IMR-90 (cell line): ENCODE measurements around the gene C22orf42.
A peak's percentile ranks its signal among the peaks of the same experiment; 100 is the strongest.
"Not testable (repeated sequence)": the region's sequence is repeated elsewhere in the genome, so short reads cannot be mapped to it uniquely, and the experiment has no call there.

Source experiments
- BHLHE40 ChIP-seq: fragments of 150-350 bp; IDR thresholded peaks from 2 replicates; pipeline ENCODE4 v1.6.1; 2016; ENCODE audit warnings: mild to moderate bottlenecking, low read depth, low read length
- CEBPB ChIP-seq: IDR thresholded peaks from 2 replicates; pipeline ENCODE4 v1.6.1; 2012; ENCODE audit warnings: low read depth, low read length, improper control_type of control experiment
- CTCF ChIP-seq: conservative IDR thresholded peaks from 2 replicates; pipeline ENCODE4 v1.5.1; 2012; ENCODE audit warnings: mild to moderate bottlenecking, low read depth, low read length, improper control_type of control experiment
- FOS ChIP-seq: fragments of 150-350 bp; IDR thresholded peaks from 2 replicates; pipeline ENCODE4 v1.6.1; 2016; ENCODE audit warnings: low read depth, low read length
- MAFK ChIP-seq: IDR thresholded peaks from 2 replicates; pipeline ENCODE4 v1.6.1; 2012; ENCODE audit warnings: low read depth, low read length, improper control_type of control experiment
- MXI1 ChIP-seq: IDR thresholded peaks from 2 replicates; pipeline ENCODE4 v1.6.1; 2012; ENCODE audit warnings: low read depth, mild to moderate bottlenecking, low read length, moderate library complexity, borderline replicate concordance
- NFE2L2 ChIP-seq: fragments of 150-350 bp; IDR thresholded peaks from 2 replicates; pipeline ENCODE4 v1.6.1; 2016; ENCODE audit warnings: low read depth, mild to moderate bottlenecking, low read length
- POLR2A ChIP-seq: IDR thresholded peaks from 2 replicates; pipeline ENCODE4 v1.6.1; 2012; ENCODE audit warnings: mild to moderate bottlenecking, low read depth, low read length
- RAD21 ChIP-seq: IDR thresholded peaks from 2 replicates; pipeline ENCODE4 v1.6.1; 2012; ENCODE audit warnings: low read length, improper control_type of control experiment
- RCOR1 ChIP-seq: IDR thresholded peaks from 2 replicates; pipeline ENCODE4 v1.6.1; 2012; ENCODE audit warnings: mild to moderate bottlenecking, low read length, improper control_type of control experiment; ENCODE audit not compliant: insufficient replicate concordance
- RFX5 ChIP-seq: IDR thresholded peaks from 2 replicates; pipeline ENCODE4 v1.8.0; 2012; ENCODE audit warnings: low read depth, mild to moderate bottlenecking, low read length, moderate library complexity
- SMC3 ChIP-seq: fragments of 150-350 bp; IDR thresholded peaks from 2 replicates; pipeline ENCODE4 v1.6.1; 2016; ENCODE audit warnings: low read depth, mild to moderate bottlenecking, antibody characterized with exemption, low read length, moderate library complexity
- TF ChIP-seq, protein P1 (sequence below): fragments of 150-350 bp; IDR thresholded peaks from 2 replicates; pipeline ENCODE4 v1.6.1; 2016; ENCODE audit warnings: low read depth, mild to moderate bottlenecking, low read length, moderate library complexity, borderline replicate concordance
- TF ChIP-seq, protein P2 (sequence below): fragments of 150-350 bp; IDR thresholded peaks from 2 replicates; pipeline ENCODE4 v1.6.1; 2017; ENCODE audit warnings: mild to moderate bottlenecking, antibody characterized with exemption, low read length, low read depth

DNA sequence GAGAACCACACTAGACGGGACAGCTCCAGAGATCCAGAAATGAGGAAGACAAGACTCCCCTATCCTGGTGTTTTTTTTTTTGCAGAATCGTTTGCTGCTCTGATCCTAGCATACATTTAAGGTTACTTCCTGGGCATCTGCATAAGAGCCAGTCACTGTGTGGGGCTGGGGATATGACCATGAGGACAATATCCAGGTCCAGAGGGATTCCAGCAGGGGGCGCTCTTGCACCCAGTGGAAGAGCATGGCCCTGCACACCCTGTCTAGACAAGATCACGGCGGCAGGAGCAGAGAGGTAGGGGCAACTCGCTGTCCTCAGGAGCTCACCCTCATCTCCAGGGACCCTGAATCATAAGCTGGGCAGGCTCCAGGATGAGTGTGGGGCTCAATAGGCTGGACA, 18.4 kb downstream of the C22orf42 start:
- not testable (repeated sequence) for TF ChIP-seq RCOR1, RFX5, SMC3, BHLHE40, POLR2A, MXI1, NFE2L2, RAD21, FOS, CEBPB, MAFK
- TF ChIP-seq CTCF = 0 out of 2 replicates have a peak, but pooled peaks have one; percentile 11
- TF ChIP-seq, protein P1, sequence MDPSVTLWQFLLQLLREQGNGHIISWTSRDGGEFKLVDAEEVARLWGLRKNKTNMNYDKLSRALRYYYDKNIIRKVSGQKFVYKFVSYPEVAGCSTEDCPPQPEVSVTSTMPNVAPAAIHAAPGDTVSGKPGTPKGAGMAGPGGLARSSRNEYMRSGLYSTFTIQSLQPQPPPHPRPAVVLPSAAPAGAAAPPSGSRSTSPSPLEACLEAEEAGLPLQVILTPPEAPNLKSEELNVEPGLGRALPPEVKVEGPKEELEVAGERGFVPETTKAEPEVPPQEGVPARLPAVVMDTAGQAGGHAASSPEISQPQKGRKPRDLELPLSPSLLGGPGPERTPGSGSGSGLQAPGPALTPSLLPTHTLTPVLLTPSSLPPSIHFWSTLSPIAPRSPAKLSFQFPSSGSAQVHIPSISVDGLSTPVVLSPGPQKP = not testable (repeated sequence)
- TF ChIP-seq, protein P2, sequence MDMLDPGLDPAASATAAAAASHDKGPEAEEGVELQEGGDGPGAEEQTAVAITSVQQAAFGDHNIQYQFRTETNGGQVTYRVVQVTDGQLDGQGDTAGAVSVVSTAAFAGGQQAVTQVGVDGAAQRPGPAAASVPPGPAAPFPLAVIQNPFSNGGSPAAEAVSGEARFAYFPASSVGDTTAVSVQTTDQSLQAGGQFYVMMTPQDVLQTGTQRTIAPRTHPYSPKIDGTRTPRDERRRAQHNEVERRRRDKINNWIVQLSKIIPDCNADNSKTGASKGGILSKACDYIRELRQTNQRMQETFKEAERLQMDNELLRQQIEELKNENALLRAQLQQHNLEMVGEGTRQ = not testable (repeated sequence)
